HG03571 (cell line): ENCODE data around the gene GCNA.
"Not testable (repeated sequence)": the region's sequence is repeated elsewhere in the genome, so short reads cannot be mapped to it uniquely, and the experiment has no call there.

Experiments used
- ATAC-seq: cut with Tn5 transposase; IDR thresholded peaks from one replicate; pipeline ENCODE4 v1.9.1; 2021; ENCODE audit not compliant: unreplicated experiment

GCNA gene

GRCh38 chrX:71556036-71556435 lies 22.2 kb upstream of the GCNA start:
- ATAC-seq = no peak

DNA sequence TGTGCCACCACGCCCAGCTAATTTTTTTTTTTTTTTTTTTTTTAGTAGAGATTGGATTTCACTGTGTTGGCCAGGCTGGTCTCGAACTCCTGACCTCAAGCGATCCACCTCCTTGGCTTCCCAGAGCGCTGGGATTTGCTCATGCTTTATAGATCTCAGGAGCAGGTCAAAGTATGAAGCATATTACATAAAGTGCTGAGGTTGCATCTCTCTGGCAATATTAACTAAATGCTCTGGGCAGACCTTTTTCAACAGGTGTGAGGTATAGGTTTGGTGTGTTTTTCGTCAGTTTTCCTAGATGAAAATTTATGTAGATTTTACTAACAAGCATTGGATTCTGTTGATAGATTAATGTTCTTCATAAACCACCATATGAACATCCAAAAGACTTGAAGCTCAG lies 19.3 kb upstream of the GCNA start:
- no peak for ATAC-seq

GRCh38 chrX:71559773-71560172 lies 18.5 kb upstream of the GCNA start:
- not testable (repeated sequence) for ATAC-seq

GRCh38 chrX:71563921-71564320 lies 14.3 kb upstream of the GCNA start:
- ATAC-seq = no peak

GRCh38 chrX:71565474-71566041 lies 12.7 kb upstream of the GCNA start:
- ATAC-seq = no peak

DNA sequence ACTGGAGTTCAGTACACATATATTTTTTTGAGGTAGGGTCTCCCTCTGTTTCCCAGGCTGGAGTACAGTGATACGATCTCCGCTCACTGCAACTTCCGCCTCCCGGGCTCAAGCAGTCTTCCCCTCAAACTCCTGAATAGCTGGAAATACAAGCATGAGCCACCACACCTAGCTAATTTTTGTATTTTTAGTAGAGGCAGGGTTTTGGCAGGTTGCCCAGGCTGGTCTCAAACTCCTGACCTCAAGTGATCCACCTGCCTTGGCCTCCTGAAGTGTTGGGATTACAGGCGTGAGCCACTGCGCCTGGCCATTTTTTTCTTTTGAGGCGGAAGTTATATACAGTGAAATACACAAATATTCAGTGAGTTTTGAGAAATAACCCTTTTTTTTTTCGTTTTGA lies 6.8 kb upstream of the GCNA start:
- not testable (repeated sequence) for ATAC-seq

DNA sequence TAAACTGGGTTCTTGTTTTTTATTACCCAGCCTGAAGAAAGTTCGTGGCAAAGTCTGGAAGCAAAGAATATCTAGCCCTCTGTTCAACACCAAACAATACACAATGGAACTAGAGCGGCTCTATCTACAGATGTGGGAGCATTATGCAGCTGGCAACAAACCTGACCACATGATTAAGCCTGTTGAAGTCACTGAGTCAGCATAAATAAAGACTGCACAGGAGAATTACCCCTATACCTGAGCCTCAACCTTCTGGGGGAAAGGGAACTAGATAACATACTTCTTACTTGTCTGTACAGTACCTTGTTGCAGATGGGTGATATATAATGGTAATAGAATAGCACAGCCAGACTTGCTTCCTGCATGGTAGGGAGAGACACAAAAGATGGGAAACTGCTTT lies 4.6 kb upstream of the GCNA start:
- no peak for ATAC-seq

DNA sequence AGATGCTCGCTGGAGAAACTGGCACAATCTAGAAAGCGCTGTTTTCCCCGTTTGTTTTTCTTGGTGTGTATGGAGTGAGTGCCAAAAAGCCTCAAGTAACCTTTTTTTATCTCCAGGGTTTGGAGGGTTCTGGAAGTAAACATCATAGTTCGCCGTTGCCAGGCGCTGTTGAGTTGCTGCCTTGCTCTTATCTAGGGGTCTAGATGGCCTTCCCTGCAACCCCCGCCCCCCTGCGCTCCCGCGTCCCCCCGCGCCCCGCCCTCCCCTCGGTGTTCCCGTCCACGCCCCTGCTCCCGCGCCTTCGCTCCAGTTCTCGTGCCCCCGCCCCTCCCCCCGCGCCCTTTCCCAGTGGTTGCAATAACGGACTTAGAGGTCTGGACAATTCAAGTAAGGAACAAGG lies 555 bp upstream of the GCNA start:
- ATAC-seq = no peak

DNA sequence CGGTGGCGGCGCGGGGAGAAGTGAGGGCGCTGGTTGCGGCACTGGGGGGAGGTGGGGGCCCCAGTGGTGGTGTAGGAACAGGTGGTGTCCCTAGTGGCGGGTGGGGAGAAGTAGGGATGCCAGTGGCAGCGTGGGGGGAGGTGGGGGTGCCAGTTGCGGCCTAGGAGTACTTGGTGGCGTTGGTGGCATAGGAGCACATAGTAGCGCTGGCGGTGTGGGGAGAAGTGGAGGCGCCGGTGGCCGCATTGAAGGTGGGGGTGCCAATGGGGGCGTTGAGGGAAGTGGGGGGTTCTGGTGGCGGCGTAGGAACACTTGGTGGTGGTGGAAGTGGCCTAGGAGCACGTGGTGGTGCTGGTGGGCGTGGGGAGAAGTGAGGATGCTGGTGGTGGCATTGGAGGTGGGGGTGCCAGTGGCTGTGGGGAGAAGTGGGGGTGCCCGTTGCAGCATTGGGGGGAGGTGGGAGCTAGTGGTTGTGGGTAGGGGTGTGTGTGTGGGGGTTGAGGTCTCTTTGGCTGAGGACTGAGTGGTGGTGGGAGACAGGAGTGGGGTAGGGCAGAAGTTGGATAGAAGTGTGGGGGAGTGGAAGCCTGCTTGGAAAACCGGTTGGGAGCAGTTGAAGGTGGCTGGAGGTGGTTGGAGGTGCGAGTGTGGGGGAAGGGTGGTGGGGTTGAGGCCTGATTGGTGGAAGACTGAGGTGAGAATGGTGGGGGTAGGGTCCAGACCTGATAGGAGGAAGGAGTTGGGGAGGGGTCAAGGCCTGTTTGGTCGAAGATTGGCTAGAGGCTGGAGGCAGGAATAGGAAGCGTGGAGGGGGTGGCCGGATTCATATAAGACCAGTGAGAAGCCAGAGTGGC lies 1.1 kb downstream of the GCNA start:
- ATAC-seq = no peak

- no peak for ATAC-seq
These were observed 1.7 kb downstream of the GCNA start for GRCh38 chrX:71579990-71580380.

DNA sequence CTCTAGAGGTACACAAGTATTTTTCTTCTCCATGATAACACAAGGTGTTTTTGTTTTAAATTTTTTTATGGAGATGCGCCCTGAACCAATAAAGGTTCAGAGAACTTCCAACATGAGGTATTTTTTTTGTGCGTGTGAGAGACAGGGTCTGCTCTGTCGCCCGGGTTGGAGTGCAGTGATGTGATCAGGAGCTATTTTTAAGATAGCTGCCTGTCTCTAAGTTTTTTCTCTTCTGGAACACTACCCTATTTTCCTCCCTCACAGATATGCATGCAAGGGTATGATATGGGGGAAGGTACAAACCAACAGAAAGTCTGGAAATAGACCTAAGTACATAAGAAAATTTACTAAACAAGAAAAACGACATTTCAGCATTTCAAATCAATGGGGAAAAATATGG lies 3.0 kb downstream of the GCNA start:
- no peak for ATAC-seq

GRCh38 chrX:71586929-71587328 lies 8.7 kb downstream of the GCNA start:
- ATAC-seq = no peak

DNA sequence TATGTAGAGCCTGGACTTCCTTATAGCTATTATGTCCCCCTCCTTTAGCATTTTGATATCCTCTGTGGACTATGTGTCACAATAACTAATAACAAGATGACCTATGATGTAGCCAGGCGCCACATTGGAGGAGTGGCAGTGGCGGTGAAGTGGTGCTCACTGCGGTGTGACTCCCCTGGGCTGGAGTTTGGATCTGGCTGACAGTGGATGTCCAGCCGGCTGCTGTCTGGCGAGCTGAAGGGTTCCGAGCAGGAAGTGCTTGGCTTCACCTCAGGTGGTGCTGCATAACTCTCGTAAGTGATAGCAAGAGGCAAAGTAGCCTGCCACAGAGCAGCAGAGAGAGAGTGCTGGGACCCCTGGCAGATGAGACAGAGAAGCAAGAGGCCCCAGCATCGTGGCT lies 15.0 kb downstream of the GCNA start:
- ATAC-seq = not testable (repeated sequence)

GRCh38 chrX:71599965-71600364 lies 21.7 kb downstream of the GCNA start:
- no peak for ATAC-seq

- ATAC-seq = no peak
These were observed 25.4 kb downstream of the GCNA start for GRCh38 chrX:71603618-71604017.

DNA sequence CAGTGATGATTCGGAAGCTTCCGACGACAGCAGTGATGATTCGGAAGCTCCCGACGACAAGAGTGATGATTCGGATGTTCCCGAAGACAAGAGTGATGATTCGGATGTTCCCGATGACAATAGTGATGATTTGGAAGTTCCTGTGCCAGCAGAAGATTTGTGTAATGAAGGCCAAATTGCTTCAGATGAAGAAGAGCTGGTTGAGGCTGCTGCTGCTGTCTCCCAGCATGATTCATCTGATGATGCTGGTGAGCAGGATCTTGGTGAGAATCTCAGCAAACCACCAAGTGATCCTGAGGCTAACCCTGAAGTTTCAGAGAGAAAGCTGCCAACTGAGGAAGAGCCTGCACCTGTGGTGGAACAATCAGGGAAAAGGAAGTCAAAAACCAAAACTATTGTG lies 25.9 kb downstream of the GCNA start:
- ATAC-seq = no peak

GRCh38 chrX:71604796-71605568 lies 26.7 kb downstream of the GCNA start:
- no peak for ATAC-seq

DNA sequence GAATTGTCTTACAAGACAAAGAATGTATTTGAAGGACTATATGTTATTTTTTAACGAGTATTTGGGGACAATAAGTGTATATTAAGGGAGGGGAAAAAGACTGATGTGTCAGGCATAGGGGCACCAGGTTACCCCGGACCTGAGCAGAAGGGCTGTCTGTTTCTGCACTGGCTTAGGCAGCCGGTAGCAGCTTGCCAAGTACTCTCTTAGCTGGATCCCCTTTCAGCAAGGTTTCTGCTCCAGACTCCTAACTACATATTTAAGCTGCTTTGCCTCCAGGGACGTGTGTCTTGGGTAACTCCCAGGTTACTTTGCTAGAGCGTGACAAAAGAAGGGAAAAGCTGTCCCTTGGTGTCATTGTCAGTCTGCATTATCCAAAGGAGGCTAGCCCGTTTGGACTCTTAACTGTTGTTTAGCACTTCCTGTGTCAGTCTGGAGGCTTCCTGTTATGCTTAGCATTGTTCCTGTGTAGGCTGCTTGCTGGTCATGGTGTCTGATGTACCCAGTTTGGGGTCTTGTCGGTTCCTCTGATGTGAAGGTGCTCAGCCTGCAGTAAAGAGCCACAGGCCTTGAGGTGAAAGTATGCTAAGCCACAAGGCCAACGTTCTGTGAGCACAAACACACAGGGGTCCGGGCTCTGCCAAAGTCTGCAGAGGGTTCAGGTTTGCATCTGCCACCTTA lies 28.4 kb downstream of the GCNA start:
- ATAC-seq = no peak

DNA sequence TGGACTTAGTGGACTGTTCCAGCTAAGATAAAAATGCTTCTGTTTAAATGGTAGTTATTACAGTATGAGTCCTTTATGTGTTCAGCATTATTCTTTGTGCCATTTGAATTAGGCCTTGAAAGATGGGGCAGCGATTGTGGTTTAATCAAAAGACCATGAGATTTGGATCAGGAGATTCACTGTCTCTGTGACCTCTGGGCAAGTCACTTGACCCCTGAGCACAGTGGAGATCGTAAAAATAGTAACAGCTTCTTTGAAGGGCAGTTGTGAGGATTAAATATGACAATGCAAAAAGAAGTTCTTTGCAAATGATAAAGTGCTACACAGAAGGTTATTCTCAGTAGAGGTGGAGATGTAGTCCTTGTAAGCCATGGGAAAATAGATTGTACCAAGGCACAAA lies 29.3 kb downstream of the GCNA start:
- no peak for ATAC-seq

DNA sequence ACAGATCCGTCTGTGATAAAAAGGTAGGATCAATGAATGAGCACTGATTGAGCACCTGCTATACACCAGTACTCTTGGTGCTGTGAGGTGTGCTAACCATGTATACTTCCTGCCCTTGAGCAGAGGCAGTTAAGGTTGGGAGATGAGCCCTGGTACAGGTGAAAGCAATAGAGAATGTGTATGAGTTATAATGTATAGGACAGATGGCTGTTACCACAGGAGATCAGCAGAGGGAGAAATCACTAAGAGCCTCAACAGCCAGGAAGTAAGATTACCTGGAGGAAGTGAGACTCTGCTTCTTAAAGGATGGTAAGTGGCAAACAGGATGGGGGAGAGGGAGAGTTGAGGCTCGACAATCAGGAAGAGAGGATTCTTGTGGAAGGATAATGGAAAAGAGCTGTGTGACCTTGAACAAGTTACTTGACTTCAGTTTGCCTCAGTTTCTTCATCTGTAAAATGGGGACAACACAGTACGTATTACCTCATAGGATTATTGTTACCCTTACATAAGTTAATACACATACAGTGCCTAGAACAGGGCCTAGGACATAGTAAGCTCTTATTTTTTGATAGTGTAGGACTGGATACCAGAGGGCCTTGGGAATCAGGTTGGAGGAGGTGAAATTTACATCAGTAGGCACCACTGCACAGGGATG lies 31.0 kb downstream of the GCNA start:
- ATAC-seq = no peak

DNA sequence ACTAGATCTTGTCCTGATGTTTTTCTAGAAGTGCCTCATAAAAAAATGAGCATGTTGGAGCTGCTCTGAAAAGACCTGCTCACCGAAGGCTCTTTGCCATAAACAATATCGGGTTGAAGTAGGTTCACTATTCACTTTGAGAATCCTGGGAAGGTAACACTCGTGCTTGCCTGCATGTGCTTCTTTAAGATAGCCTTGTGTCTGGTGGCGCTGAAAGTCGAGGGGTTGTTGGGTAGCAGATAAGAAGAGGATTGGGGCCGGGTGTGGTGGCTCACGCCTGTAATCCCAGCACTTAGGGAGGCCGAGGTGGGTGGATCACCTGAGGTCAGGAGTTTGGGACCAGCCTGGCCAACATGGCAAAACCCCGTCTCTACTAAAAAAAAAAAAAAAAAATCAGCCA lies 33.5 kb downstream of the GCNA start:
- ATAC-seq = not testable (repeated sequence)
